Measurements from ENCODE around the gene ARF3. TPM values are rescaled to one million over a fixed set of nuclear protein-coding genes. Genes with fewer than 3 reads are reported as not detected.

Gene ARF3
- total and polyA plus RNA-seq, 2 donors from 2014 or later = 111 to 229 TPM

- H3K9me3 ChIP-seq (ENCODE audit: control insufficient read depth in 2 of 3, insufficient read depth in 1 of 3, low read length in 3 of 3) = no peaks in the 10 kb centered on the region
- DNase-seq = no peak
- no peak overlapping the region for H3K4me3 ChIP-seq (ENCODE audit: low read length in 3 of 3)
- H3K4me1 ChIP-seq (ENCODE audit: control insufficient read depth in 2 of 3, insufficient read depth in 2 of 3, low read depth in 1 of 3, low read length in 3 of 3) = peaks cover 0 to 11% (median 5%) of the 10 kb centered on the region in 3 donors
- intact Hi-C loops (cut with DNase I) = no loop called here
- H3K27ac ChIP-seq (ENCODE audit: low read depth in 2 of 2, low read length in 2 of 2) = no peak overlapping the region
- no peaks in the 10 kb centered on the region for H3K36me3 ChIP-seq (ENCODE audit: control insufficient read depth in 2 of 3, insufficient read depth in 3 of 3, low read length in 3 of 3)
- H3K9ac ChIP-seq (ENCODE audit: low read length in 3 of 3) = no peak overlapping the region
- FAIRE-seq = no peak
- no peak for TF ChIP-seq CTCF (IDR thresholded peaks at IDR 0.05; ENCODE audit: borderline replicate concordance, extremely low read depth, insufficient read depth)
- peaks cover 51% of the 10 kb centered on the region for H3K27me3 ChIP-seq (ENCODE audit: control insufficient read depth, insufficient read depth, low read length)
Observed at GRCh38 chr12:48985475-48985897, 28.2 kb upstream of the ARF3 start.

GRCh38 chr12:48982397-48983080 lies 25.3 kb upstream of the ARF3 start:
- intact Hi-C loops (cut with DNase I) = no loop called here
- no peak for FAIRE-seq
- TF ChIP-seq CTCF (IDR thresholded peaks at IDR 0.05; ENCODE audit: borderline replicate concordance, extremely low read depth, insufficient read depth) = no peak
- Histone ChIP-seq H3K36me3 (ENCODE audit: control insufficient read depth in 2 of 3, insufficient read depth in 3 of 3, low read length in 3 of 3) (no peaks in the 10 kb centered on the region), H3K9ac (ENCODE audit: low read length in 3 of 3) (no peak overlapping the region), H3K4me3 (ENCODE audit: low read length in 3 of 3) (no peak overlapping the region), H3K4me1 (ENCODE audit: control insufficient read depth in 2 of 3, insufficient read depth in 2 of 3, low read depth in 1 of 3, low read length in 3 of 3) (peaks cover 0 to 31% (median 17%) of the 10 kb centered on the region in 3 donors), H3K9me3 (ENCODE audit: control insufficient read depth in 2 of 3, insufficient read depth in 1 of 3, low read length in 3 of 3) (no peaks in the 10 kb centered on the region), H3K27me3 (ENCODE audit: control insufficient read depth, insufficient read depth, low read length) (peaks cover 58% of the 10 kb centered on the region), H3K27ac (ENCODE audit: low read depth in 2 of 2, low read length in 2 of 2) (no peak overlapping the region)
- no peak for DNase-seq

- intact Hi-C loops (cut with DNase I) = no loop called here
Observed at GRCh38 chr12:48981757-48982157, 24.5 kb upstream of the ARF3 start.

More at GRCh38 chr12:48981757-48982157, 24.5 kb upstream of the ARF3 start:
- H3K36me3 ChIP-seq (ENCODE audit: control insufficient read depth in 2 of 3, insufficient read depth in 3 of 3, low read length in 3 of 3) = no peaks in the 10 kb centered on the region
- no peak overlapping the region for H3K9ac ChIP-seq (ENCODE audit: low read length in 3 of 3)
- no peak overlapping the region for H3K4me3 ChIP-seq (ENCODE audit: low read length in 3 of 3)
- TF ChIP-seq CTCF (IDR thresholded peaks at IDR 0.05; ENCODE audit: borderline replicate concordance, extremely low read depth, insufficient read depth) = no peak
- no peak overlapping the region for H3K27ac ChIP-seq (ENCODE audit: low read depth in 2 of 2, low read length in 2 of 2)
- FAIRE-seq = no peak
- H3K27me3 ChIP-seq (ENCODE audit: control insufficient read depth, insufficient read depth, low read length) = peaks cover 61% of the 10 kb centered on the region
- DNase-seq = no peak
- H3K4me1 ChIP-seq (ENCODE audit: control insufficient read depth in 2 of 3, insufficient read depth in 2 of 3, low read depth in 1 of 3, low read length in 3 of 3) = peaks cover 0 to 32% (median 17%) of the 10 kb centered on the region in 3 donors
- no peaks in the 10 kb centered on the region for H3K9me3 ChIP-seq (ENCODE audit: control insufficient read depth in 2 of 3, insufficient read depth in 1 of 3, low read length in 3 of 3)
